ENCODE results near the gene FBXL7.

The FBXL7 gene

DNA sequence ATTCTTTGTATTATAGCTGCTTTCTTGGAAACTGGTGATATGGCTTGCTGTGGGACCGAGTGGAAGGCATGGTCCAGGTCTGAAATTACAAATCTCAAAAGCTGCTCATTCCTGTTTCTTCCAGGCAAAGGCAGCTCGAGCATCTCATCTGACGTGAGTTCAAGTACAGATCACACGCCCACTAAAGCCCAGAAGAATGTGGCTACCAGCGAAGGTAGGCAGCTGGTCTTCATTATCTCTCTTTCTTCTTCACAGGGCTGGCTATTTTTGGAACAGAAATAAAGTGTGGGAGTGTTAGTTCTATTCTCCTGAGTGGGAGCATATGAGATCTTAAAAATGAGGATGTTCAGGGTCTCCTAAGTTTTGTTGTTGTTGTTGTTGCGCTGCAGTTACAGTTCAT, 115.9 kb downstream of the FBXL7 start:
- TF ChIP-seq, protein P1, sequence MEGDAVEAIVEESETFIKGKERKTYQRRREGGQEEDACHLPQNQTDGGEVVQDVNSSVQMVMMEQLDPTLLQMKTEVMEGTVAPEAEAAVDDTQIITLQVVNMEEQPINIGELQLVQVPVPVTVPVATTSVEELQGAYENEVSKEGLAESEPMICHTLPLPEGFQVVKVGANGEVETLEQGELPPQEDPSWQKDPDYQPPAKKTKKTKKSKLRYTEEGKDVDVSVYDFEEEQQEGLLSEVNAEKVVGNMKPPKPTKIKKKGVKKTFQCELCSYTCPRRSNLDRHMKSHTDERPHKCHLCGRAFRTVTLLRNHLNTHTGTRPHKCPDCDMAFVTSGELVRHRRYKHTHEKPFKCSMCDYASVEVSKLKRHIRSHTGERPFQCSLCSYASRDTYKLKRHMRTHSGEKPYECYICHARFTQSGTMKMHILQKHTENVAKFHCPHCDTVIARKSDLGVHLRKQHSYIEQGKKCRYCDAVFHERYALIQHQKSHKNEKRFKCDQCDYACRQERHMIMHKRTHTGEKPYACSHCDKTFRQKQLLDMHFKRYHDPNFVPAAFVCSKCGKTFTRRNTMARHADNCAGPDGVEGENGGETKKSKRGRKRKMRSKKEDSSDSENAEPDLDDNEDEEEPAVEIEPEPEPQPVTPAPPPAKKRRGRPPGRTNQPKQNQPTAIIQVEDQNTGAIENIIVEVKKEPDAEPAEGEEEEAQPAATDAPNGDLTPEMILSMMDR (IDR thresholded peaks at IDR 0.05), result no peak

- TF ChIP-seq, protein P1 (IDR thresholded peaks at IDR 0.05), result no peak
Measured at GRCh38 chr5:15618938-15619337, 119.0 kb downstream of the FBXL7 start.

- TF ChIP-seq, protein P1 (IDR thresholded peaks at IDR 0.05), result no peak
Measured at GRCh38 chr5:15620501-15620900, 120.5 kb downstream of the FBXL7 start.

DNA sequence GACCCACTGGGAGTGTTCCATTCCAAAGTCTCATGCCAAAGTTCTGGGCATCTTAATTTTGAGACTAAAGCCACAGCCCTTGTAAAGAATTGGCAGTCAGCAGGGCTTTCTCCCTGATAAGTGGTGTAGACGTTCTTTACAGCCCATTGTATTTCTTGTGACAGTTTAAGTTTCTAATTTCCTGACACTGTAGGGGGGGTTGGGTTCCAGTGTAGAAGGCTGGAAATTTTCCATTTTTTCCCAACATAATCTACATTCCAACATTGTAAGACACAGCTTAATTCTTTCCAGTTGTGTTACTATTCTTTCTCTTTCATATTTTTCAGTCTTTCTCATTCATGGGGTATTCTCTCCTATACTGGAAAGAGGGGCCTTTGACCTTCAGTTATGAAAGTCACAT, 121.1 kb downstream of the FBXL7 start:
- TF ChIP-seq, protein P1 (IDR thresholded peaks at IDR 0.05), result no peak

DNA sequence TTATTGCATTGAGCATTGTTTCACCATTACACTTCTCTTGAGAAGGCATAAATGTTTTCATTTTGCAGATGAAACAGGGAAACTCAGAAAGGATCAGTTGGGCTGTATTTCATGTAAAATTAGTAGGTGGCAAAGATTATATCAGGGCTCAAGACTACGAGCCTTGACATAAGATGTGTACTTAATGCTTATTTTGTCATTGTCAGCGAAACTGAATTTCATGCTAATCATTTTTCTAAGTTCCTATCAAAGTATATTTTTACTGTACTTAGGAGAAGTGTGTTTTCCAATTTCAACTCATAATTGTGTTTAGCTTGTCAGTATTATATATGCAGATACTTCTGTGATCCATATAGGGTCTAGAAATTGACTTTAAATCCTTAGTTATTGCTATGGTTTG, 123.8 kb downstream of the FBXL7 start:
- TF ChIP-seq, protein P1 (IDR thresholded peaks at IDR 0.05), result no peak

GRCh38 chr5:15627109-15627508, 127.1 kb downstream of the FBXL7 start:
- TF ChIP-seq, protein P1 (IDR thresholded peaks at IDR 0.05), result no peak

GRCh38 chr5:15627647-15628046, 127.7 kb downstream of the FBXL7 start:
- TF ChIP-seq, protein P1 (IDR thresholded peaks at IDR 0.05), result no peak

- TF ChIP-seq, protein P1 (IDR thresholded peaks at IDR 0.05), result no peak
Measured at GRCh38 chr5:15630441-15630840, 130.5 kb downstream of the FBXL7 start.
